Effector memory CD8-positive, alpha-beta T cell (primary cell): ENCODE measurements around the gene RABL2A.
"Not testable (repeated sequence)": the region's sequence is repeated elsewhere in the genome, so short reads cannot be mapped to it uniquely, and the experiment has no call there.

Source experiments
- ATAC-seq: fragments of 150-1000 bp; cut with Tn5 transposase; replicated peaks from 2 replicates; pipeline ENCODE4 v1.10.0; 2021; ENCODE audit warnings: mild to moderate bottlenecking, moderate library complexity
- DNase-seq, 3 experiments: peaks; one replicate each; pipeline ENCODE4 v3.0.0; 2021
- H3K27ac Mint-ChIP-seq, 2 donors: one replicate each; pipeline ENCODE4 v1.8.0; 2022; ENCODE audit warnings: mild to moderate bottlenecking in 2 of 2, mixed read lengths in 2 of 2, moderate library complexity in 2 of 2
- H3K27me3 Mint-ChIP-seq, 2 donors: one replicate each; pipeline ENCODE4 v1.8.0; 2022; ENCODE audit warnings: mixed read lengths in 2 of 2
- H3K36me3 Mint-ChIP-seq: one replicate; pipeline ENCODE4 v1.8.0; 2022; ENCODE audit warnings: mild to moderate bottlenecking, moderate library complexity, mixed read lengths; ENCODE audit not compliant: insufficient read depth
- H3K4me1 Mint-ChIP-seq, 2 donors: one replicate each; pipeline ENCODE4 v1.8.0; 2022; ENCODE audit warnings: low read depth in 2 of 2, mixed read lengths in 2 of 2
- H3K4me3 Mint-ChIP-seq, 2 donors: one replicate each; pipeline ENCODE4 v1.8.0; 2022; ENCODE audit warnings: mild to moderate bottlenecking in 2 of 2, mixed read lengths in 2 of 2, moderate library complexity in 2 of 2
- H3K9me3 Mint-ChIP-seq, 2 donors: one replicate each; pipeline ENCODE4 v1.8.0; 2022; ENCODE audit warnings: mixed read lengths in 2 of 2

The RABL2A gene

GRCh38 chr2:113638084-113638483 is 11.0 kb downstream of the RABL2A start:
- not testable (repeated sequence) for H3K27ac Mint-ChIP-seq, H3K27me3 Mint-ChIP-seq, H3K36me3 Mint-ChIP-seq, H3K9me3 Mint-ChIP-seq, DNase-seq, ATAC-seq, H3K4me3 Mint-ChIP-seq, H3K4me1 Mint-ChIP-seq

- not testable (repeated sequence) for H3K4me1 Mint-ChIP-seq, H3K27me3 Mint-ChIP-seq, H3K4me3 Mint-ChIP-seq, H3K9me3 Mint-ChIP-seq, H3K27ac Mint-ChIP-seq, H3K36me3 Mint-ChIP-seq, ATAC-seq, DNase-seq
Measured at GRCh38 chr2:113646217-113646616, 19.2 kb downstream of the RABL2A start.

DNA sequence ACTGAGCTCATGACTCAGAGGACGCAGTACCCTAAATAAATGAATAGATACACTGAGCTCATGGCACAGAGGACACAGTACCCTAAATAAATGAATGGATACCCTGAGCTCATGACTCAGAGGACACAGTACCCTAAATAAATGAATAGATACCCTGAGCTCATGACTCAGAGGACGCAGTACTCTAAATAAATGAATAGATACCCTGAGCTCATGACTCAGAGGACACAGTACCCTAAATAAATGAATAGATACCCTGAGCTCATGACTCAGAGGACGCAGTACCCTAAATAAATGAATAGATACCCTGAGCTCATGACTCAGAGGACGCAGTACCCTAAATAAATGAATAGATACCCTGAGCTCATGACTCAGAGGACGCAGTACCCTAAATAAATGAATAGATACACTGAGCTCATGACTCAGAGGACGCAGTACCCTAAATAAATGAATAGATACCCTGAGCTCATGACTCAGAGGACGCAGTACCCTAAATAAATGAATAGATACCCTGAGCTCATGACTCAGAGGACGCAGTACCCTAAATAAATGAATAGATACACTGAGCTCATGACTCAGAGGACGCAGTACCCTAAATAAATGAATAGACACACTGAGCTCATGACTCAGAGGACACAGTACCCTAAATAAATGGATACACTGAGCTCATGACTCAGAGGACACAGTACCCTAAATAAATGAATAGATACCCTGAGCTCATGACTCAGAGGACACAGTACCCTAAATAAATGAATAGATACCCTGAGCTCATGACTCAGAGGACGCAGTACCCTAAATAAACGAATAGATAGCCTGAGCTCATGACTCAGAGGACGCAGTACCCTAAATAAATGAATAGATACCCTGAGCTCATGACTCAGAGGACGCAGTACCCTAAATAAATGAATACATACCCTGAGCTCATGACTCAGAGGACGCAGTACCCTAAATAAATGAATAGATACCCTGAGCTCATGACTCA is 24.1 kb downstream of the RABL2A start:
- H3K9me3 Mint-ChIP-seq, DNase-seq, H3K4me1 Mint-ChIP-seq, H3K4me3 Mint-ChIP-seq, ATAC-seq, H3K27me3 Mint-ChIP-seq, H3K36me3 Mint-ChIP-seq, H3K27ac Mint-ChIP-seq: not testable (repeated sequence)

- not testable (repeated sequence) for H3K4me1 Mint-ChIP-seq, H3K4me3 Mint-ChIP-seq, H3K36me3 Mint-ChIP-seq, H3K9me3 Mint-ChIP-seq, H3K27ac Mint-ChIP-seq, DNase-seq, ATAC-seq
- H3K27me3 Mint-ChIP-seq, result peaks cover 8 to 19% of the 10 kb centered on the region in 2 donors
Measured at GRCh38 chr2:113652599-113652998, 25.5 kb downstream of the RABL2A start.

GRCh38 chr2:113656031-113656624 is 29.1 kb downstream of the RABL2A start:
- H3K4me3 Mint-ChIP-seq, result peak overlapping the region; percentile 37 to 76
- H3K36me3 Mint-ChIP-seq, ATAC-seq, H3K9me3 Mint-ChIP-seq, H3K4me1 Mint-ChIP-seq: not testable (repeated sequence)
- H3K27ac Mint-ChIP-seq, result peak overlapping the region in 1 of 2 donors; percentile 31
- peak in 1 of 3 experiments; percentile 19 for DNase-seq
- peaks cover 14 to 19% of the 10 kb centered on the region in 2 donors for H3K27me3 Mint-ChIP-seq

DNA sequence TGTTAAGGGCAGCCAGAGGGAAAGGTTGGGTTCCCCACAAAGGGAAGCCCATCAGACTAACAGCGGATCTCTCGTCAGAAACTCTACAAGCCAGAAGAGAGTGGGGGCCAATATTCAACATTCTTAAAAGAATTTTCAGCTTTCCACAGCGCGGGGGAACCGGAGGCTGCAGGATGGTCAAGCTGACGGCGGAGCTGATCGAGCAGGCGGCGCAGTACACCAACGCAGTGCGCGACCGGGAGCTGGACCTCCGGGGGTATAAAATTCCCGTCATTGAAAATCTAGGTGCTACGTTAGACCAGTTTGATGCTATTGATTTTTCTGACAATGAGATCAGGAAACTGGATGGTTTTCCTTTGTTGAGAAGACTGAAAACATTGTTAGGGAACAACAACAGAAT is 30.7 kb downstream of the RABL2A start:
- H3K36me3 Mint-ChIP-seq, H3K9me3 Mint-ChIP-seq, H3K4me1 Mint-ChIP-seq, ATAC-seq, H3K4me3 Mint-ChIP-seq, DNase-seq: not testable (repeated sequence)
- H3K27ac Mint-ChIP-seq, result peak overlapping the region in 1 of 2 donors; percentile 58
- H3K27me3 Mint-ChIP-seq, result peaks cover 14 to 19% of the 10 kb centered on the region in 2 donors

- H3K4me1 Mint-ChIP-seq, DNase-seq, H3K27ac Mint-ChIP-seq, H3K9me3 Mint-ChIP-seq, H3K4me3 Mint-ChIP-seq, H3K27me3 Mint-ChIP-seq, ATAC-seq, H3K36me3 Mint-ChIP-seq: not testable (repeated sequence)
Measured at GRCh38 chr2:113663285-113664060, 36.4 kb downstream of the RABL2A start.

DNA sequence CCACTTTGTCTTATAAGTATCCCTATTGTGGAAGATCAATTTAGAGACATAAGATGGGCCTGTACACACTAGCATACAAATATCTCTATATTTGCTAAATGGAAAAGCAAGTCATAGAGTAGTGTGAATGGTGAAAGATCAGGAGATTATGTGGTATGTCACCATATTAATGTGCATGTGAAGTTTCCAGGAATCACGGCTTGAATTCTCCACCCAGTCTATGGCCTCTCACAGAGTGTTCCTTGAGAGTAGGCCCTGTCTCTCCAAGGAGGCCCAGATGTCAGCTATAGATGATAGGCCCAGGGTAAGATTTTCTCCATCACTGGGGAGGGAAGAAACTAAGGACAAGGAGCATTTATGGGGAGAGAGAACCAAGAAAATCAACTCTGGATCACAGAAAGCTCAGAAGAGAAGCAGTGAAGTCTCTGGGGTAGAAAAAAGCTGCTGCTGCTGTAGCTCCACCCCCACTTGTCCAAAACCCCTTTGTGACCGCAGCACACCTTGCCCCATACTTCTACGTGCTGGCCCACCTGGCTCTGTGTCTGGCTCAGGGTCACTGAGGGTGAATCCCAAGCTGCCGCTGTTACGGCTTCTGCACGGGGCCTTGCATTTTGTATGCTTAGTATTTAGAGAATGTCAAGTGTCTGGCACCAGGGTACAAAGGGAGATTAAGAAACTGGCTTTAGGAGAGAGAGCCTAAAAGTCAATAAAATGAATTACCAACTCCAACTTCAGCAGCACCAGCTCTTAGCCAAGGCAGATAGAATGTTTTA is 37.9 kb downstream of the RABL2A start:
- ATAC-seq, H3K27ac Mint-ChIP-seq, H3K4me1 Mint-ChIP-seq, H3K27me3 Mint-ChIP-seq, DNase-seq, H3K9me3 Mint-ChIP-seq, H3K36me3 Mint-ChIP-seq, H3K4me3 Mint-ChIP-seq: not testable (repeated sequence)

- not testable (repeated sequence) for DNase-seq, H3K4me1 Mint-ChIP-seq, H3K36me3 Mint-ChIP-seq, ATAC-seq, H3K27me3 Mint-ChIP-seq, H3K9me3 Mint-ChIP-seq, H3K4me3 Mint-ChIP-seq, H3K27ac Mint-ChIP-seq
Measured at GRCh38 chr2:113669013-113669412, 41.9 kb downstream of the RABL2A start.

- Mint-ChIP-seq H3K4me1 (no peaks in the 10 kb centered on the region), H3K36me3 (peaks cover 3% of the 10 kb centered on the region), H3K27me3 (peaks cover 0 to 9% of the 10 kb centered on the region in 2 donors), H3K27ac (no peak overlapping the region), H3K4me3 (no peak overlapping the region), H3K9me3 (no peaks in the 10 kb centered on the region)
- no peak for ATAC-seq
- no peak for DNase-seq
Measured at GRCh38 chr2:113672326-113672932, 45.4 kb downstream of the RABL2A start.

DNA sequence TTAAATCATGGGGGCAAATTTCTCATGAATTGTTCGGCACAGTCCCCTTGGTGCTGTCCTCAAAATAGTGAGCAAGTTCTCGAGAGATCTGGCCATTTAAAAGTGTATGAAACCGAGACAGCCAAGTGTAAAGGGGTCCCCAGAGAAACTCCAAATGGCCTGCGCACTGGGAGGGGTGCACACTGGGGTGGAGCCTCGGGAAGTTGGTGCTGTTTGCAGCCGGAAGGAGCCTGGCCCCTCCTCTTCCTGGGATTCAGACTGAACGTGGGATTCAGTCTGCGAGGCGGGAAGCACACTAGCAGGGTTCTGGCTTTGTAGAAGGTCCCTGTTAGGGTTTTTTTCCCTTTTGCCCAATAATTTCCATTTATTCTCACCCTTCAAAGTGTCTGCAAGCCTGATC is 48.8 kb downstream of the RABL2A start:
- H3K27me3 Mint-ChIP-seq, result peaks cover 0 to 9% of the 10 kb centered on the region in 2 donors
- peaks cover 3% of the 10 kb centered on the region for H3K36me3 Mint-ChIP-seq
- ATAC-seq (no peak), DNase-seq (no peak)
- H3K9me3 Mint-ChIP-seq, result no peaks in the 10 kb centered on the region
- H3K4me1 Mint-ChIP-seq, result peaks cover 8 to 11% of the 10 kb centered on the region in 2 donors
- no peak overlapping the region for H3K27ac Mint-ChIP-seq
- no peak overlapping the region for H3K4me3 Mint-ChIP-seq

GRCh38 chr2:113676623-113677266 is 49.7 kb downstream of the RABL2A start:
- Mint-ChIP-seq H3K9me3 (no peaks in the 10 kb centered on the region), H3K27me3 (peaks cover 0 to 9% of the 10 kb centered on the region in 2 donors), H3K4me3 (no peak overlapping the region), H3K27ac (no peak overlapping the region), H3K36me3 (peaks cover 3% of the 10 kb centered on the region), H3K4me1 (peaks cover 8 to 11% of the 10 kb centered on the region in 2 donors)
- no peak for DNase-seq
- no peak for ATAC-seq
